Retina (tissue), 1 donor: ENCODE measurements around the gene SLC8B1.

Experiments used
- DNase-seq: peaks from one replicate; pipeline ENCODE4 v3.0.0-alpha.2; 2016

Gene SLC8B1

DNA sequence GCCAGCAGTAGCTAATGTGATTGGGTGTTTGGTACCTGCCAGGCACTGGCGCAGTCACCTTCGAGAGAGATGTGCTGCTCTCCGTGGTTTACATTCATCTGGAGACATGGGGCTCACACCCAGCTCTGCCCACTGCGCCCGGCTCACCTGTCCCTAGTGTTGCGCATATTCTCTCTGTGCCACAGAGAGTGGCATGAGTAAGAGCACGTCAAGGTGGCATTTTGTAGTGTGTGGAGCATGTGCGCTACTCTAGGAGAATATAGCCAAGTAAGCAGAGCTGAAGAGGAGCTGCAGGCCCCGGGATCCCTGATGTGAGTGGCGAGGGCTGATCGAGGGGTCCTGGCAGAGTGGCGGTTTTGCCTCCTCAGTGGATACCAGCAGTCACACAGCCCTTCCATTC is 66.8 kb downstream of the SLC8B1 start:
- no peak for DNase-seq

DNA sequence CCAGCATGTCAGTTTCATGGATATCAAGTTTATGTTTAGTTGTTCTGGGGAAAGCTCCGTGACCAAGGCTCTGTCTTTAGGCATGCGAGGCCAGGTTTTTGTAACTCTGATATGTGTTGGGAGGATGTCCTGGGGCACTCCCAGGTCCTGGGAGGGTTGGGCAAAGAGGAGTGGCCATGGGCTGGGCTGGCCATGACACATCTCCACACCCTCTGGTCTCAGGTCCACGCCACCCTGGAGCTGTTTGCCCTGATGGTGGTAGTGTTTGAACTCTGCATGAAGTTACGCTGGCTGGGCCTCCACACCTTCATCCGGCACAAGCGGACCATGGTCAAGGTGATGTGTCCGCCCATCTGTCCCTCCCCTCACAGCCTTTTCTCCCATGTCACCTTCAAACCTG is 67.3 kb downstream of the SLC8B1 start:
- DNase-seq = no peak

DNA sequence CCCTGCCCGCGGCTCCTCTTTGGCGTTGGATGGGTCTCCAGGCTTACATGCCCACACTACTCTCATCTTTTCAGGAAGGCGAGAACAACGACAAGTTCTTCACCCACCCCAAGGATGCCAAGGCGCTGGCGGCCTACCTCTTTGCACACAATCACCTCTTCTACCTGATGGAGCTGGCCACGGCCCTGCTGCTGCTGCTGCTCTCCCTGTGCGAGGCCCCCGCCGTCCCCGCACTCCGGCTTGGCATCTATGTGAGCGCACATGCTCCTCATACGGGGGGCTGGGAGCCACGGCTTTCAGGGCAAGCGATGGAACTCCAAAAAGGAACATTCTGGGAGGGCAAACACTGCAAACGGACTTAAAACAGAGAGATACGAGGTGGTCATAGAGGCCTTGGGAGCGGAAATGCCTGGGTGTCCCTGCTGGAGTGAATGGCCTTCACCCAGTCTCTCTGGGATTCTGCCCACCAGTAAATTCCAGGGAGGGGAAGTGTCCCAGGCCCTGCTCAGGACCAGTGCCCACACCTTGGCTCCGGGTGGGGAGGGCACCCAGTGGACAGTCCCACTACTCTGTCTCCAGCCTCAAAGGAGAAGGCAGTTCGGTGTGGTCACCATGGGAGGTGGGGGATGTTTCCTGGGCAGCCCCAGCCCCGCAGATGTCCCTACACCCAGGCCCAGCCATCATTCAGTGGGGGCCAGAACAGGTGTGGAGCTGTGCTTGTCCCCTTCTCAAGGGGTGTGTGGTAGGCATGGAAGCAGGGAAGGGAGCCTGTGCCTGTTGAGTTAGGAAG is 68.6 kb downstream of the SLC8B1 start:
- DNase-seq = no peak

DNA sequence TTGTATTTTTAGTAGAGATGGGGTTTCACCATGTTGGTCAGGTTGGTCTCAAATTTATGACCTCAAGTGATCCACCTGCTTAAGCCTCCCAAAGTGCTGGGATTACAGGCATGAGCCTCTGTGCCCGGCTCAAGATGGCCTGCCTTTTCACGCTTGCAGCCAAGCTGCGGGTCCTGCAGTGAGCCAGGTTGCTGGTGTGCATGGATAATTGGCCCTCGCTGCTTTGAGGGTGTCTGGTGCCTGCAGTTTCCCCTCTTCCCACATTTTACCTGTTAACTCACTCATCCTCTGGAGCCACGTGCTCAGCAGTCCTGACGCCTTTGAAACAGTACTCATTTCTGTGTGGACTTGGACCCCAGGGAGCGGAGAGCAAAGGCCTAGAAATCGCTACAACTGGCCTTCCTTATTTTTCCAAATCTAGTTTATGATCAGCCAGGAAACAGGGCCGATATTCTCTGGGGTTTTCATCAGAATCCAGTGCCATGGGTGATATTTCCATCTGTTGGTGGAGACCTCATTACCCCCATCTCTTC is 71.4 kb downstream of the SLC8B1 start:
- no peak for DNase-seq

DNA sequence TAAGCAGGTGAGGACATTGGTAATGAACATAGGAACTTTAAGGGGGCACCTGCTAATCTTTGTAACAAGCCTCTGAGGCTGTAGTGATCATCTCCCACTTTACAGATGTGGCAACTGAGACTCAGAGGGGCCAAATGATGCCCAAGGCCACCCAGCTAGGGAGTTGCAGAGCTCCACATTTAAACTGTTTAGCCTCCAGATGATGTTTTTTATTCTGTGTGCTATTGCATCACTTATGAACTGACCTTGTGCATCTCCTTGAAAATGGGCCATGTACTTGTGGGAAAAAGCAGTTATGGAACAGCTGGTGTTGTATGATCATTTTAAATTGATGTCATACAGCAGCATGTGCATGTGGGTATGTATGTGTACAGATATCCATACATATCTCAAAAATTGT is 72.2 kb downstream of the SLC8B1 start:
- no peak for DNase-seq

DNA sequence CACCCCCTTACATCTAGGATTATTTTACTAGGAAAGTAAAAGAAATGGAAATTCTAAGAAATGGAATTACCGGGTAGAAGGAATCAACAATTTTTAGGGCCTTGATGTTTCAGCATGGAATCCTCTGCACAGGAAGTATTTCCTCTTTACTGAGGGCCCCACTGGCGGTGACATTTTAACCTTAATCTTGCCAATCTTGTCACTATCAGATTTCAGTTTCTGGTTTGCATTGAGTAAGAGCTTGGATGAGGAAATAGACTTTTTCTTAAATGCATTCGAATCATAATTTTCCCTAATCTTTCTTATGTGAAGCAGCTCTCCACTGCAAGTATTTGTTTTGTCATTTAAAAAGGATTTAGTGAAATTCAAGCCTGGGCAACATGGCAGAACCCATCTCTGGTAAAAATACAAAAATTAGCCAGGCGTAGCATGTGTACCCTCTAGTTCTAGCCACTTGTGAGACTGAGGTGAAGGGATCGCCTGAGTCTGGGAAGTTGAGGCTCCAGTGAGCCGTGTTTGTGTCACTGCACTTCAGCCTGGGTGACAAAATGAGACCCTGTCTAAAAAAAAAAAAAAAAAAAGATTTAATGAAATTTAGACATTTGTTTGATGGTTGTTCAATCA is 73.0 kb downstream of the SLC8B1 start:
- DNase-seq = no peak

DNA sequence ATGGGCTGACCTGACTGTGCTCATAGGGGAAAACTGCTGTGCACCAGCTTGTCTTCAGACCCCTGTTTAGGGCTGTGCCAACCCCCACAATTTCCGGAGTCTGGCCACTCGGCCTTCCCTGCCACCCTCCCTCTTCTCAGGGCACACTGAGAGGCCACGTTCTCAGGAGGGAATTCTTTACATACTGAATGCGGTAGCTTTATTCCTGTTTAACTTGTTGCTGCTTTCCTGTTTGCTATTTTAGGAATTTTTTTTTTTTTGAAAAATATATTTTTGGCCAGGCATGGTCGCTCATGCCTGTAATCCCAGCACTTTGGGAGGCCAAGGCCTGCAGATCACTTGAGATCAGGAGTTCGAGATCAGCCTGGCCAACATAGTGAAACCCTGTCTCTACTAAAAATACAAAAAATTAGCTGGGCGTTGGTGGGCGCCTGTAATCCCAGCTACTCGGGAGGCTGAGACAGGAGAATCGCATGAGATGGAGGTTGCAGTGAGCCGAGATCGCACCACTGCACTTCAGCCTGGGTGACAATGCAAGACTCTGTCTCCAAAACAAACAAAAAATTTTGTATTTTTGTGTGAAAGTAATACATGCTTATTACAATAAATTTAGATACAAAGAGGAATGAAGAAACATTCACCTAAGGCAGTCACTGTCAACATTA is 74.1 kb downstream of the SLC8B1 start:
- no peak for DNase-seq

DNA sequence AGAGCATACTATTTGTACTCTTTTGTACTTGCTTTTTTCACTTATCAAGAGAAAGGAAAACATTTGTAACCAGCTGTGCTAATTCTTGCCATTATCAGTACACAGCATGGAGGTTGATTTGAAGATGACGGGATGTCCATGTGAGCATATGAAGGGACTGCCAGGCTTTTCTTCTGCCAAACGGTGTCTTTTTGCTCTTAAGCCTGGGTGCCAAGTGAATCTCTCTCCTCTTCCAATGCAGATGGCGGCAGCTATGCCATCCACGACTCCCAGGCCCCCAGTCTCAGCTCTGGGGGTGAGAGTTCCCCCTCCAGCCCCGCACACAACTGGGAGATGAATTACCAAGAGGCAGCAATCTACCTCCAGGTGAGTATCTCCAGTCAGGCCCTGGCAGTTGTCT is 74.8 kb downstream of the SLC8B1 start:
- DNase-seq = no peak

DNA sequence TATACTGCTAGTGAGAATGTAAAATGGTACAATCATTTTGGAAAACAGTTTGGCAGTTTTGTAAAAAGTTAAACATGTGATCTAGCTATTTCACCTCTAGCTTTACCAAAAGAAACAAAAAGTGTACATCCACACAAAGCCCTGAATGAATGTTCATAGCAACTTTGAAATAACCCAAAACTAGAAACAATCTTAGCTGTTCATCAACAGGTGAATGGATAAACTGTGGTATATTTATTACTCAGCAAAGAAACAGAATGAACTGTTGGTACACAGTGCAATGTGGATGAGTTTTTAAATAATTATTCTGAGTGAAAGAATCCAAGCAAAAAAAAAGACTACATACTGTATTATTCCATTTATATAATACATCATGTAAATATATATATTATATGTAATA is 77.3 kb downstream of the SLC8B1 start:
- no peak for DNase-seq

DNA sequence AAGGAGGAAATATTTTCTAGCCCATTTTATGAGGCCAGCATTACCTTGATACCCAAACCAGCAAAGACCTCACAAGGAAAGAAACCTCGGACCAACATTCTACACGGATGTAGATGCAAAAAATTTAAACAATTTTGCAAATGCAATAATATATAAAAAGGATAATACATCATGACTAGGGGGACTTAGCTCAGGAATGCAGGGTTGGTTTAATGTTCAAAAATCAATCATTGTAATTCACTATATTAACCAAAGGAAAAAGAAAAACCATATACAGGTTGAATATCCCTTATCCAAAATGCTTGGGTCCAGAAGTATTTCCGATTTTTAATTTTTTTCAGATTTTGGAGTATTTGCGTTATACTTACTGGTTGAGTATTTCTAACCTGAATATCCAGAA is 80.6 kb downstream of the SLC8B1 start:
- no peak for DNase-seq

DNA sequence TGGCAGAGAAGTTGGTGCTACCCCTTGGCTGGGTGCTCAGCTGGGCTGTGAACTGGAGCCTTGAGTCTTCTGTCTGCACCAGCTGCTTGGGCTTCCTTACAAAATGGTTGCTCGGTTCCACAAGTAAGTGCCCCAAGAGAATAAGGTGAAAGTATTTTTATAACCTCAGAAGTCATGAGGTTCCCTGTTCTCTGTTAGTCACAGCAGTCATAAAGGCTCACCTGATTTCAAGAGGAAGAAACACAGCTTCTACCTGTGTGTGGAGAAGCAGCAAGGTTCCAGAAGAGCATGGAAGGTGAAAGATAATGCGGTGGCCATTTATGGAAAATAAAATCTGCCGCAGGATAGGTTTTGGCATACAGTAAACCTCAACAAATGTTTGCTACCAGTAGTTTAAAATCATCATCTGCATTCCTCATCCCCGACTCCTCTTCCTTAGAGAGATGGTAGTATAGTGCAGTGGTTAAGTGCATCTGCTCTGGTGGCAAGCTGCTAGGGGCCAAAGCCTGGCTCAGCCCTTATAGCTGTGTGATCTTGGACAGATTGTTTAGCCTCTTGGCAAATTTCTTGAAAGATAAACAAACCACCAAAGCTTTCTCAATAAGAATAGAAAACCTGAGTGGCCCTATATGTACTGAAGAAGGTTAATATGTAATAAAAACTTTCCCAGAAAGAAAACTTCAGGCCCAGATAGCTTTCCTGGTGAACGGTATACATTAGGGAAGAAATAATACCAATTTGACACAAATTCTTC is 81.2 kb downstream of the SLC8B1 start:
- no peak for DNase-seq

DNA sequence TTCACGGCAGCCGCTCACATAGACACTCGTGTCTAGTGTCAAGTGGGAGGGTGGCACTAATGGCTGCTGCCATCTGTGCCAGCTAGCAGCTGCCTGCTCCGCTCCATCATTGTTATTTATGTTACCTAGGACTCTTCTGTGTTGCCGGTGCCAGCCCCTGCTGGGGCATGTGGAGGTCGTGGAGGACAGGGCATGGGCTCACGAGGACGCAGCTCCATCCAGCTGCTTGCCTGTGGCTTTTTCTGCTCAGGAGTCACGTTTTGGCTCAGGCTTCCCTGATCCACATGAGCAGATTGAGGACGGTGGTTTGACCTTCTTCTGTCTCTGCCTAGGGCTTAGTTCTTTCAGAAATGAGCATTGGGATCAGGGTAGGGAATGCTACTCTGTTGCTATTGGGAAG is 82.4 kb downstream of the SLC8B1 start:
- DNase-seq = no peak

DNA sequence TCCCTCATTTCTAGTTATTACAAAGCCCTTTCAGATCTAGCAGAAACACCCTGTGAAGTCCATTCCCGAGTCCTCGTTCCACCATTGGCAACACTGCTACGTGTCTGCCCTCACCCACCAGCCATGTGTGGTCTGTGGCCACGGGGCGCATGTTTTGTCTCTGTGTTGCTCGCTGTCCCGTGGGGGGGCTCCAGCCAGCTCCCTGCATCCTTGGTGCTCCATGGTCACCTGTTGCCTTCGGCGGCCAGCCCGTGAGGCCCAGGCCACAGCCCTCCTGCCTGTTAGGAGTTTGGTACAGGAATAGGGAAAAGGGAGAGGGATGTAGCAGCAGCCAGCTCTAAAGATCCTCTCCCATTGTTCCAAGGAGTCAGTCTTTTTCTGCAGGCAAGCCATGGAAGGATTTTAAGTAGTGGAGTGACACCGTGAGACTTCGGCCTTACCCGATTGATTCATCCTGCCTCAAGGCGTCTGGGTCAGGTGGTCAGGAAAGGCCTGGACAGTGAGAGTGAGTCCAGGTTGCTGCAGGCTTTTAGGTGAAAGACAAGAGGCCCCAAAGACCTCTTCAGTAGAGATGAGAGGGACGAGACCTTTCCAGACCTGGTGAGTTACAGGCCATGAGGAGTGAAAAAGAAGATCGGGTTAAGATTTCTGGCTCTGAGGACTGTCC is 83.4 kb downstream of the SLC8B1 start:
- no peak for DNase-seq

DNA sequence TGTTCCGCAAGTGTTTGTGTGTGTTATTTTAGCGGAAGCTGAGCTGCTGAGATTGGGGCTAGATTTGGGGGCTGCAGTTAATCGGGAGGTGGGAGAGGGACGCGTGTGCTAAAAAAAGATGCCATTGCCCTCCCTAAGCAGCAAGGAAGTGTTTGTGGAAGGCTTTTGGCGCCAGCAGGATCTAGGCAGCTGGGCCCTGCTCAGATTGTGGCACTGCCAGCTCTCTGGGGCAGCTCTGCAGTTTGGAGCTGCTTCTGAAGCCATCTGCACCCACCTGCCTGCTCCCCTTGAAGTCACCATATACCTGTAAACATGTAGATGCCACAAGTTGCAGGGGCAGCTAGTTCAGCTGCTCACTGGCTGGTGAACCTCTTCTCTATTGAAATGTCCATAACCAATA is 84.9 kb downstream of the SLC8B1 start:
- DNase-seq = no peak

DNA sequence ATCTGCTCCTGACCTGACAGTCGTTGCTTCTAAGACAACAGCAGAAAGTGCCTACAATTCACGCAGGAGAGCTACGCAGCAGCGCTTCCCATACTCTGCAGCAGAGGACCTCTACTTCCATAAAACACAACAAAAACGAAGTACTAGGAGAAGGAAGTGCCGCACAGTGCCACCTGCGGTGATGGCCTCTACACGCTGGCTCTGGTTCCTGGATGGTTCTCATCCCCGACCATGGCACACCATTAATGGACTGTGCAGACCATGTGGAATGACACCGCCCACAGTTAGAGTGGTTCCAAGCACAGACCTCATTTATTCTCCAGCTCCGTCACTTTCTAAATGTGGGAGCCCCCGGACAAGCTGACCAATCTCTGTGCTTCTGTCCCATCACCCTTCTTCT is 85.4 kb downstream of the SLC8B1 start:
- DNase-seq = no peak

DNA sequence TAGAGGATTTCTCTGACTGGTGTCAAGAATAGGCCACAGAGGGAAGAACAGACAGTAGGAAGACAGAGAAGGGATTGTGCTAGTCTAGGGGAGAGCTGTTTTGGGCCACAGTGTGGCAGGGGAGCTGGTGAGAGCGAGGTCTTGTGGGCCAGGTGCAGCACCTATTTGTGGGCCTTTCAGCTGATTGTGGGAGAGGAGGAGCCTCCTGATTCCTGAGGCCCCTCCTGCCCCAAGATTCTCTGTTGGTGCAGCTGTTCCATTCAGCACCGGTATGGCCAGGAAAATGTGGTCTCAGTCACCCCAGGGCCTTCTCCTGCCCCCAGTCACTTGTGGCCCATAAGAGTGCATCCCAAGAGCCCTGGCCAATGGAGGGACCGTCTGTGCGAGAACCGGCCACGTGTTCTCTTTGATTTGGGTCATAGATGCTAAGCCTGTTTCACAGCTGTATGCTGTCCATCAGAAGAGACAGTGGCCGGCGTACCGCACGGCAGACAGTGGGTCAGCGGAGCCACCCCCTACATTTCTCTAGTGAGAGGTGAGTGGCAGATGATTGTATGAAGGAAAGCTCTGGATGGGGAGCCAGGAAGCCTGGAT is 86.0 kb downstream of the SLC8B1 start:
- DNase-seq = no peak
